NCI-H82 (cell line): Measurements from ENCODE around the gene MAD1L1.

ENCODE experiments used
- DNase-seq: peaks from one replicate; lab custom pipeline; 2025; lab: John Stamatoyannopoulos, UW

MAD1L1 gene

DNA sequence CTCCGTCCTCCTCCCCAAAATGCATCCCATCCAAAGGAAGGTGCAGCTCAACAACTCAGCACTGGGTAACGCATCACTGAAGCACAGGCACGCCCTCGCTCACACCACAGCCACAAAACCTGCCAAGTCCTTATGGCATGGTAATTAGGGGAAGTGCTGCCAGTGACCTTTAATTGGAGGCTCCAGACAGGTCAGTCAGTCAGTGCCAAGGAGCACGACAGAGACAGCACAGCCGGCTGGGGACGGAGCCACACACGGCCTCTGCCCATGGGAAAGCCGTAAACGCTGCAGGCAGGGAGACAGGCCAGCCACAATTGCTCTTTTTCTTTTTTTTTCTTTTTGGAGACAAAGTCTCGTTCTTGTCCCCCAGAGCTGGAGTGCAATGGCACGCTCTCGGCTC lies 146.5 kb downstream of the MAD1L1 start:
- no peak for DNase-seq

DNA sequence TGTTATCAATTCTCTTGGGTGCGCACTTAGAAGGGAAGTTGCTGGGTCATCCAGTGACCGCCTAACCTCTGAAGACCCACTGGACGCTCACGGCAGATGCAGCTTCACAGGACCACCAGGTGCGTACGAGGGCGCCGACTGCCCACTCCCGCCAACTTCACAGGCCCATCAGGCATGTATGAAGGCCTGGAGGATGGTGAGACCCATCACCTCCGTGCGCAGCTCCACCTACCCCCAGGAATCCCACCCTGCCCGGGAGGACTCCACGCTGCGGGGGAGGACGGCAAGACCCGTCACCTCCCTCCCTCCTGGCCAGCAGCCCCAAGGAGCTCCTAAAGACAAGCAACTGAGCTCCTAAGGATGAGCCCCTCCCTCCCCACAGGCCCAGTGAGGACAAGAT lies 146.9 kb downstream of the MAD1L1 start:
- no peak for DNase-seq

DNA sequence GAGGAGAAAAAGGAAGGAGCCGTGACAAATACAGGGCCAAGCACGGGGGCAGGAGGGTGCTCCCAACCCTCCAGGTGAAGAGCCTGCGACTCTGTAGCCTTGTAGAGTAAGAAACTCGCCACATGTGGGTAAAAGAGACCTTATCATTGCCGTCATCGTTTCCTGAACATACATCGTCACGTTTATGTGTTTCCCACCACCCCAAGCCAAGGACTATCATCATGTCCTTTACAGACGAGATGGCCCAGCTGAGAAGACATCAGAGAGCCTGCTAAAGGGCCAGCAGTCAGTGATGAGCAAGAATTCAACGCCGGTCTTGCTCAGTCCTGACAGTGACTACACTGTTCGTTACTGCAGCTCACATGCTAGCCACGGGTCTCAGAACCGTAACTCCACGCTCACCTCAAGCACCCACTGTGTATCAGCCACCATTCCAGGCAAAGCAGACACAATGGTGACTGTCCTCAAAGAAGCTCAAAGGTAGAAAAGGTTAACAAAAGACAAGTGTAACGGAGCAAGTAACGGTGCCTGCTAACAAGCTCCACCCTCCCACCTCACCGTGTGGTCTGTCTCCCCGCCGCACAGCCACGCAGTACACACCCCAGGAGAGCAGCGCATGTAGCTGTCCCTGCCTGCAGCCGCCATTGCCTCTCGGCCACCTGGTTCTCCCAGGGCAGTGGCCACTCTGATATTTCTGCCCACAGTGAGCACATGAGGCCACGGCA lies 147.8 kb downstream of the MAD1L1 start:
- DNase-seq = no peak

DNA sequence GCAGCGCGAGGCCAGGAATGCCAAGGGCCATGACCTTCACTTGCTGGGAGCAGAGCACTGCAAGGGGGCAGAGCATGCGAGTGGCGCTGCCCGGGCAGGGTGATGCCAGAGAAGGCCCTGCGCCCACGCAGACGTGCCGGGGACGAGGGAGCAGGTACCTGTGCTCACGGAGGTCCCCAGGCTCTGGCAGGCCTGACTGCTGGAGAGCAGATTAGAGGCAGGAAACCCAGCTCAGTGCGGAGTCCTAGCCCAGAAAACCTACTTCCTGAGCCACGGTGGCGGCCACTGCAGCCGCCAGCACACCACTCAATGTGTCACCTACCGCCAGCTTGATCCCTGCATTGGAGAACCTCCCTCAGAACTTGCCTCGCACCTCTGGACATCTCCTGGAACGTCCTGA lies 148.4 kb downstream of the MAD1L1 start:
- DNase-seq = no peak

DNA sequence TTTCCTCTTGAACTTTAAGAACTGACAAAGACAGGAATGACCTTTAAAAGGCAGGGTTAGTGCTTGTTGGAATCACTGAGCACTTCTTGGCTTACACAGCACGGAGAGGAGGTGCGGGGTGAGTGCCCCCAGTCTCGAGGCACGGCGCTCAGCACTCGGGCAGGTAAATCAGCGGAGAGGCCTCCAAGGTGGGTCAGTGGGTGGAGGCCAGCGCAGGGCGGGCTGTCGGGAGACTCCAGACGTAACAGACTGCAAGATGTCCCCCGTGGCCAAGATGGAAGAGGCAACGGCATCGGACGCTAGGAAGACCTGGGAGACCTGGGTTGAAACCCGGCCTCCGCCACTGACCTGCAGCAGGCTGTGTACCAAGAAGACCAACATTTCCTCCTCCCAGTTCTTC lies 149.4 kb downstream of the MAD1L1 start:
- DNase-seq = no peak

DNA sequence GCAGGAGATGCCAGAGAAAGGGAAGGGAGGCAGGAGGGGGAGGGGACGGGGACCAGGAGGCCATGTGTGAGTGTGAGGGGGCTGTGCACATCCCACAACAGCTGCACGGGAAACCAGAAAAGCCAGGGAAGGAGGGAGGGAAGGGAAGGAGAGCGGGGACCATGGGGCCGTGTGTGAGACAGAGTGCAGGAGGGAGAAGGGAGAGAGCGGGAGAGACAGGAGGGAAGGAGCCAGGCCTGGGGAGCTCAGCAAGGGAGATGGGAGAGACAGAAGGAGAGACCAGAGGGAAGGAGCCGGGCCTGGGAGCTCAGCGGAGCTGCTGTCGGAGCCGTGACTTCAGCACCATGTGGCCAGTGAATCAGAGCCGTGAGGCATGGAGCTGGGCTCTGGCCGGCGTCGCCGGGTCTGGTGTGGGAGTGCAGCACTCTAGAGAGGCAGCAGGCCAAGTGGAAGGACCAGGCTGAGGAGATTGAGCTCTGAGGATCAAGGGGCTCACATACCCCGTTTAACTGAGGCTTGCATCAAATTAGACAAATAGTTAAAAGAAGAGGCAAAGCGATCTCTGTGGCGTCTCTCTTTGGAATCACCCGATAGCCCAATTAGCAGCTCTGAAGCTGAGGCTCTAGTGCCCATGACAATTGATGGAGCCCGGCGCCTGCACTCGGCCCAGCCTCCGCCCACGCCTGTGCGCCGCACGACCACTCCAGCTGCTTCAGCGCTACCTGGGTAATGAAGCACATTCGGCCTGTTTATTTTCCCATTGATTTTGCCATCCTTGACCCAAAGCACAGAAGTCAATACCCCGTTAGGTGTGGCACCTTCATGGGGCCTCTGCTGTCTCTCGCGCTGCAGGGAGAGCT lies 150.4 kb downstream of the MAD1L1 start:
- peak; percentile 92 for DNase-seq

DNA sequence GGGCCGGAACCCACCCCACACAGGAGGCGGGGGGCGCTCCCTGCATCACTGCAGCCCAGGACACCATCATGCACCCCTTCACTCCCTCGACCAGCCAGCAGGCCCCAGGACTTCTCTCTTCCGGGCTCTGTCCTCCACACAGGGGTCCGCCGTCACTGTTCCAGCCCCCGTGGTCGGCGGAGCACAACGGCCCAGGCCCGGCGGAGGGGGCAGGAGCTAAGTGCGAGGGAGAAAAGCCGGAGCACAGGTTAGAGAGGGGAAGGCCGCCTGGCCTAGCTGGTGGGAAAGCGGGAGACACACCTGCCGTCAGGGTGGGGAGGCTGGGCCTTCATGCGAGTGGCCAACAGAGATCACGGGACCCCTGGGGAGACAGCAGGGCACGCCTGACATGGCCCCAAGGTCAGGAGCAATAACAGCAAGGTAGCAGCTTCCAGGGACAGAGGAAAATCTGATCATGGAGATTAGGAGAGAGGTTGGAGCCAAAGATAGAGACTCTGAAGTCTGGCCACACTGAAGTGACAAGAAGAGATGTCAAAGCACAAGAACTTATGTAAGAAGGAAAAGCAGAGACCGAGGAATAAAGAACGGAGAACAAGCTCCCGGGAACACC lies 151.1 kb downstream of the MAD1L1 start:
- DNase-seq = no peak

DNA sequence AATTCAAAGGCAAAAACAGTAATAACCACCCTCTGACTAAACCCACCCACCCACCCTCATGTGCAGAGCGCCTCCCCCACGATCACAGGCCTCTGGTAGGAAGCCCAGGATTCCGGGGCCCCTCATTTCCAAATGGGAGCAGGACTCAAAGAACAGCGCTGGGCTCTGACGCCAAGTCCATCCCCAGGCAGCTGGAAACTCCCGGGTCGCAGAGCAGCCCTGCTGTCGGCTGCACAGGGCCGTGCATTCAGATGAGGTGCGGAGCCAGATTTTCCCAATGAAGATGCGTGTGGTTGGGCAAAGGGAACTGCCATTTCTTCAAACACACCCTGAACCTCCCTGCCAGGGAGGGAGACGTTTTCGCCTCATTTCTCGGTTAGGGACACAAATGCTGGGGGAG lies 152.3 kb downstream of the MAD1L1 start:
- DNase-seq = no peak

DNA sequence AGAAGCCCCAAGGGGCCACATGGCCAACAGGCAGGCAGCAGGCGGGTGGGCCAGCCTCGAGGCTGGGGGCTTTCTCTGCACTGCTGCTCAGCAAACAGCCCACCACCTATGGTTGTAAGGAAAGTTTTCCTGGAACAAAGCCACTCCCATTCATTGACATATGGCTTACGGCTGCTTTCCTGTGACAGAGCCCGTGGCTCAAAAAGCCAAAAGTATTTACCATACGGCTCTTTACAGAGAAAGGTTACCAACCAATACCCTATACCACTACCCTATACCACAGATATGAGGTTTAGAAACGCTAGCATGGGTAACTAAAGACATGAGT lies 152.7 kb downstream of the MAD1L1 start:
- DNase-seq = no peak

DNA sequence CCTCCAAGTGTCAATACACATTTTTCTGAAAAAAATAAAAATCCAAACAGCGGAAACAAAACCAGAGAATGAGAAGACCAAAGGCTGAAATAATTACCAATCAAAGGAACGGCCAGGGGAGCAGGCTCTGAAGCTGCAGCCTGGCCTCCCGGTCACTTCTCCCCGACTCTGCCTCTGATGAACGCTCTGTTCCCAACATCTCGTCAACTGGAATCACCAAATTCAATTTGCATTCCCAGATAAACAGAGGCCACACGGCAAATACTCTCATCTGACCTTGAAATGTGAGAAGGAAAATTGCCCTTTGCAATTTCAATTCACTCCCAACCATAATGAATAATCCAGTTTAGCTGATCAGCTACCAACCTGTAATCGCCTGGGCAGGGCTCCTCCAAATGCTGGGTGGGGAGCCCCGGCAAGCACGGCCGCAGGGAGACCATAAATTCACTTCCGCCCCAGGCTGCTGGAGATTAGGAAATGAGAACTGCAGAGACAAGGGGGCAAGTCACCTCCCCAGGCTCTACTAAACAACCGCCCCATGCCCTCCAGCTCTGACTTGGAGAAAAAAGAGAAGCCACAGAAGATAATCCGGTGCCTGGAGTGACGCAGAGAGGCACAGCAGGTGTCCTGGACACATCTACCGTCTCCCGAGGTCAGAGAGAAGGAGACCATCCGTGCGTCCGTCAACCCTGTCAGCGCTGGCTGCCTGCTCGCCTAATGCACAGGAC lies 153.2 kb downstream of the MAD1L1 start:
- DNase-seq = peak; percentile 84

DNA sequence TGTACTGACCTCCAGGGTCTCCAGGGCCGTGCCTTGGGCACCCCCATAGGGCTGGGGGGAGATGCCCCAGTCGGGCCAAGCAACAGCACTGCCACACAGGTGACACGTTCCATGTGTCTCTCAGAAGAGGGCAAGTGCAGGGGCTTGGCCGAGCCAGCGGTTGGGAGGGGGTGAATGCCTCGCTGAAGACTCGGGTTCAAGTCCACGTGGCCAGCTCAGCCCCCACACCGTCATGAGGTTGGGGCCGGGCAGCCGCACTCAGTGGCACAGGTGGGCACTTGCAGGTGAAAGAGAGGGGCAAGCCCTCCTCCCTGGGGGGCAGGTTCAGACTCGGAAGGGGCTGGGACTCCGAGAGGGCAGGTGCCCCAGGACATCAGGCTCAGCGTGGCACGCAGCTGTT lies 153.8 kb downstream of the MAD1L1 start:
- peak; percentile 34 for DNase-seq

DNA sequence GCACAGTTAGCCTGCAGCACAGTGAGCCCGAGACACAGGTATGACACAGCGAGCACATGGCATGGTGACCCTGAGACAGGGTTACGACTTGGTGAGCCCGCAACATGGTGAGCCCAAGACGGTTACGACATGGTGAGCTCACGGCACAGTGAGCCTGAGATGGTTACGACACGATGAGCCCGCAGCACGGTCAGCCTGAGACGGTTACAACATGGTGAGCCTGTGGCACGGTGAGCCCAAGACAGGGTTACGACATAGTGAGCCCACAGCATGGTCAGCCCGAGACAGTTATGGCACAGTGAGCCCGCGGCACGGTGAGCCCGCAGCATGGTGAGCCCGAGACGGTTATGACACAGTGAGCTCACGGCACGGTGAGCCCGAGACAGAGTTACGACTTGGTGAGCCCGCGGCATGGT lies 156.1 kb downstream of the MAD1L1 start:
- no peak for DNase-seq

DNA sequence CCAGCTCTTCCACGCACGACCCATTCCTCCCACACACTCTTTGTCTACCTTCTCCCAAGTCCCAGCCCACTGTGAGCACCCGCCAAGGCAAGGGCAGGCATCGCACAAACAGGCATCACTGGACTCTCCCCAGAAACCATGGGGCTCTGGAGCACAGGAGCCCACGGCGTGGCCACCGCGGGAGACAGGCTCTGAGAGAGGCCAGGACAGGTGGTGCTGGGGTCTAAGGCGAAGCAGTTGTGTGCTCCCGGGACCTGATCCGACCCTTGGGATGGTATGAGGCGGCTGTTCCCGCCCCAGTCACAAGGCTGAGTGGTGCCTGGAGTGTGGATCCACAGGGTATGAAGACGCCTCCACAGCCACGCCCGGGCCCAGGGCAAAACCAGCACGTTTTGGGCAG lies 156.9 kb downstream of the MAD1L1 start:
- no peak for DNase-seq

DNA sequence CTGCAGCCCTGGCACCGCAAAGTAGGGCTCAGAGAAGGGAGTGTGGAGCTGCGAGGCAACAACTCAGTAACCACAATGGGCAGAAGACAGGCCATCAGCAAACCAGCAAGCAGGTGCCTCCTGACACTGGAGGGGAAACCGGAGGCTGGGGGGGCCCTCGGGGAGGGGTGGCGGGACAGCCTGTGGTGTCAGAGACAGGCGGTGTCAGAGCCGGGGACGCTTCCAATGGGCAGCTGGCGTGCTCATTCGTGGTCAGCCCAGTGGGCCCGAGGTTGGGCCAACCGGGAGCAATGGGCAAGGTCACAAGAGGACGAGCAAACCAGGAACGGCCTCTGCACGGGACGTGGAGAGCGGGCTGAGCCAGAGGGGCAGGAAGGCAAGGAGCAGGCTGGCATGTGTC lies 158.1 kb downstream of the MAD1L1 start:
- no peak for DNase-seq

DNA sequence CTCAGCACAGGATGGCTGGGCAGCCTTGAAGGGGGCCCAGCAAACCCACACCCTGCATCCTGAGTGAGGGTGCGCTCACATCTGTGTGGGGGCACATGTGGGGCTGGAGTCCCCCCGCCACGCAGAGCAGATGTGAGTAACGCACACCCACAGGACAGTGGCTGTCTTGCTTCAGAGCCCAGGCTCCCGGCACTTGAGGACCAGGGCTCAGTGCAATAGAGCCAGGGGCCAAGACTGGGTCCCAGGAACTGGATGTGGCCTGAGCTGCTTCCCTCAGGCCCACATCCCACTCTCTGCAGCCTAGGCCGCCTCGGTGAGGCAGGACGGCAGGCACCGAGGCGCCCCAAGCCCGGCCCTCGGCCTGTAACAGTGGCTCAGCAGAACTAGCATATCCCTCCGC lies 159.9 kb downstream of the MAD1L1 start:
- DNase-seq = no peak

DNA sequence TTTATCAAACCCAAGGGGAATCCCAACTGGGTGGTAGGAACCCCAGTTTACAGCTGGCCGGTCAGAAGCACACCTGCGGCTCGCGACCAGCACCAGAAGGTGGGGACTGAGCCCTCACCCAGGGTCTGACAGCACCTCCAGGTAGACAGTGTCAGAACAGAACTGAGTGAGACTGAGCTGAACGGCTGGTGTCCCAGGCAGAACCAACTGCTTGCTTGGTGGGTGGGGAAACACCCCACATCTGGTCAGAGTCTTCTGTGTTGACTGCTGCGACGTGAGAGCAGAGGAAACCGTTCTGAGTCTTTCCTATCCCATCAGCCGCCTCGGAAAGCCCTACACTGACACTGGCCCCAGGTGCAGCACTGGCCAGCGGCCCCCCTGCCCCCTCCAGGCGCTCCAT lies 160.7 kb downstream of the MAD1L1 start:
- DNase-seq = no peak

DNA sequence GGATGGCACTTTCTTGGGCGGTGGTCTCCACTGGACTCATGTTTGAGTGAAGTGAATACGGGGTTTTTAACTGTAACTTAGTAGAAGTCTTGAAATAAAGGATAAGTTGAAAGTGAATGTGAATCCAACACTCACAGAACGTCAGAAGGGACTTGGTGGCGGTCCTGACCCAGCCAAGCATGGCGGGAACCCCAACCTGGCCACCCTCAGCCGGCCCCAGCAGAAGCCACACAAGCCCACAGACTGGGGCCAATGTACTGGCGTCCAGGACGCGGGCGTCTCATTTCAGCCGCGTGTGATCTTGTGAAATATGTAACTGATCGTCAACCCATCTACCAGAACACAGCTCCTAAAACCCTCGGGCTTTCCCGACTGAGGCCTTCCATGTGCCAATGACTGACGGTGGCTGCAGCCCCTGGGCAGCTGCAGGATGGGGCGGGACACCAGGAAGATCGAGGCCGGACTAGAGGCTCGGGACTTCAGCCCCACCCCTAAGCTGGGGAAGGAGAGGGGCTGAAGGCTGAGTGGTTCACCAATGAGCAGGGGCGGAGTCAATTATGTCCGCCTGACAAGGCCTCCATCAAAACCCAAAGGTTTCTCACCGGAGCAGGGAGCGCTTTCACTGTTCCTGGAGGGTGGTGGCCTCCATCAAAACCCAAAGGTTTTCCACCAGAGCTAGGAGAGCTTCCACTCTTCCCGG lies 161.5 kb downstream of the MAD1L1 start:
- DNase-seq = no peak

DNA sequence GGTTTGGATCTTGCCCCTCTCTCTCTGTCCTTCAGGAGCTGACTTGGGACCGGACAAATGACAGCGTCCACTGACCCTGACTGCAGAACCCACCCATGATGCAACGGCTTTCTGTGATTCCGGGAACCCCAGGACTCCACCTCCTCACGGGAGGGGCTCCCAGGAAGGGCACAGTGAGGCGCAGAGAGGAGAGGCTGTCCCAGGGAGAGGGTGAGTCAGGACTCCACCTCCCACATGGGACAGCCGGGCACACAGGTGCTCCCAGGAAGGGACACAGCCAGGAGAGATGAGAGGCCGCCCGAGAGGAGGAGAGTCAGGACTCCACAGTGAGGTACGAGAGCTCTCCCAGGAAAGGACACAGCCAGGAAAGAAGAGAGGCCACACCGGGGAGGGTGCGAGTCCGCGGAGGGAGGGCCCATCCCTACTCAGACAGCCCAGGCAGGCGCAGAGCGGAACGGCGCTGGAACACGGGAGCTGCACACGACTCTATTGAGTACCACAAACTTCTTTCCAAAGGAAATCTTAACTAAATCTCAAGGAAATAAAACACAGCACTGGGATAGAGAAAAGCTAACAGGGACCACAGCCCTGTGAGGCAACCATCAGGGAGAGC lies 162.5 kb downstream of the MAD1L1 start:
- no peak for DNase-seq

DNA sequence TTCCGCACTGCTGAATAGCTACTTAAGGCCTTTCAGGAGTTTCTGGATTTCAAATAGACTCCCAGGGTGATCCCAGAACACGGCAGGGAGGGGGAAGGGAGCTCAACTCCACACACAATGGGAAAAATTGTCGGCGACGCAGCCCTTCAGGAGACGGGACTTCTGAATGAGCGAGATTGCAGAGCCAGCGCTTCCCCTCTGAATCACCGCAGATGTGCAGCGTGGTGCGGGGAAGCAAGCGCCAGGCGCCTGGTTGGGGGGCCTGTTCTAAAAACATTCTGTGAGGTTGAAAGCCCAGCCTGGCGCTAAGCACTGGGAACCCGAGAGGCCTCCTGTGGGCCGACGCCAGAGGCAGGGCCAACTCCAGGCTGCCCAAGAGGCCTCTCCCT lies 163.3 kb downstream of the MAD1L1 start:
- DNase-seq = no peak

DNA sequence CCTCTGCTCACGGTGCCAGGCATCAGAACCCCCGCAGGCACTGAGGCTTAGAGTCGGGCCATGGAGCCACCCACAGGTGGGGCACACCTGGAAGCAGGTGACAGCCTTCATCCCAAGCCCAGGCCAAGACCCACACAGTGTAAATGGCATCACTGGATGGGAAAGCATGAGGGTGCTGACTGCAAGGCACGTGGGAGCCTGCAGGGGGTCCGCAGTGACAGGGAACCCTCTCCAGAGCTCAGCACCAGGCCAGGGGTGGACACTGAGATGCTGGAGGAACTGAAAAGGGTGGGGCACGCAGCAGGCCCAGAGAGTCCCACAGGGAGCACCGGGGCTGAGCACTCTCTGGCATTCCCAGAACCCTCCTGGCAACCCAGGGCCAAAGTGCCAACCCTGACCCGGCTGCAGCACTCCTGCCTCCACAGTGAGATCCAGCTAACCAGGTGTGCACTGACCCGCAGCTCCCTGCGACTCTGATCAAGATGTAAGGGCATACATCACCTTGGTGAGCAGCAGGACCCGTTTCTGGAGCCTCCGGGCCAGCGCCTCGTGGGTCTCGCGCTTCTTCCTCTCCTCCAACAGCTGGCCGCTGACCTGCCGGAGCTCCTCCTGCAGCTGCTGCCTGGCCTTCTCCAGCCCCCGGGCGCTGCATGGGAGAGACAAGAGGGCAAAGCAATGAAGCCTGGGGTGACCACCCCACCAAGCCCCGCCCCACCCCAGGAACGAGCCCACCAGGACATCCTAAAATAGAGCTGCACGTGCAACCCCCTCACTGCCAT lies 163.9 kb downstream of the MAD1L1 start:
- no peak for DNase-seq
